ENCODE data around the gene CD3D.

- no peak for TF ChIP-seq POLR2A (IDR thresholded peaks at IDR 0.05)
- no peak for TF ChIP-seq CTCF (IDR thresholded peaks at IDR 0.05)
Measured at GRCh38 chr11:118318124-118318523, 24.4 kb downstream of the CD3D start.

Data from heart left ventricle (tissue), 13 donors.